Measurements from ENCODE around the gene ZNF552.
"Not testable (repeated sequence)": the region's sequence is repeated elsewhere in the genome, so short reads cannot be mapped to it uniquely, and the experiment has no call there.

ZNF552 gene

GRCh38 chr19:57803265-57803593, 11.5 kb downstream of the ZNF552 start:
- H3K27ac ChIP-seq (replicated peaks): no peak overlapping the region
- no peak for DNase-seq (ENCODE audit: low read depth in 1 of 2, low spot score in 1 of 2)
- no peaks in the 10 kb centered on the region for H3K27me3 ChIP-seq (ENCODE audit: insufficient read depth, poor library complexity, severe bottlenecking)
- TF ChIP-seq POLR2AphosphoS5 (IDR thresholded peaks at IDR 0.05; ENCODE audit: low read depth) (no peak), CTCF (IDR thresholded peaks at IDR 0.05; ENCODE audit: insufficient read depth, low read length) (no peak), REST (IDR thresholded peaks at IDR 0.05; ENCODE audit: insufficient replicate concordance, low read depth) (no peak), SPI1 (IDR thresholded peaks at IDR 0.05; ENCODE audit: borderline replicate concordance, low read depth) (no peak), GABPA (IDR thresholded peaks at IDR 0.05; ENCODE audit: low read depth) (no peak)
- no peak overlapping the region for H3K4me3 ChIP-seq (replicated peaks; ENCODE audit: insufficient read depth, low read length)

- no peaks in the 10 kb centered on the region for H3K27me3 ChIP-seq (ENCODE audit: insufficient read depth, poor library complexity, severe bottlenecking)
- H3K27ac ChIP-seq (replicated peaks): no peak overlapping the region
- no peak overlapping the region for H3K4me3 ChIP-seq (replicated peaks; ENCODE audit: insufficient read depth, low read length)
- no peak for DNase-seq (ENCODE audit: low read depth in 1 of 2, low spot score in 1 of 2)
- TF ChIP-seq CTCF (IDR thresholded peaks at IDR 0.05; ENCODE audit: insufficient read depth, low read length) (no peak), GABPA (IDR thresholded peaks at IDR 0.05; ENCODE audit: low read depth) (no peak), REST (IDR thresholded peaks at IDR 0.05; ENCODE audit: insufficient replicate concordance, low read depth) (no peak), SPI1 (IDR thresholded peaks at IDR 0.05; ENCODE audit: borderline replicate concordance, low read depth) (no peak), POLR2AphosphoS5 (IDR thresholded peaks at IDR 0.05; ENCODE audit: low read depth) (no peak)
These were observed 12.4 kb downstream of the ZNF552 start for GRCh38 chr19:57802269-57802668.

GRCh38 chr19:57800696-57801095, 14.0 kb downstream of the ZNF552 start:
- no peak overlapping the region for H3K27ac ChIP-seq (replicated peaks)
- TF ChIP-seq CTCF (IDR thresholded peaks at IDR 0.05; ENCODE audit: insufficient read depth, low read length) (no peak), REST (IDR thresholded peaks at IDR 0.05; ENCODE audit: insufficient replicate concordance, low read depth) (no peak), SPI1 (IDR thresholded peaks at IDR 0.05; ENCODE audit: borderline replicate concordance, low read depth) (no peak), POLR2AphosphoS5 (IDR thresholded peaks at IDR 0.05; ENCODE audit: low read depth) (no peak), GABPA (IDR thresholded peaks at IDR 0.05; ENCODE audit: low read depth) (no peak)
- no peak for DNase-seq (ENCODE audit: low read depth in 1 of 2, low spot score in 1 of 2)
- no peaks in the 10 kb centered on the region for H3K27me3 ChIP-seq (ENCODE audit: insufficient read depth, poor library complexity, severe bottlenecking)
- H3K4me3 ChIP-seq (replicated peaks; ENCODE audit: insufficient read depth, low read length): no peak overlapping the region

- DNase-seq (ENCODE audit: low read depth in 1 of 2, low spot score in 1 of 2): not testable (repeated sequence)
These were observed 18.1 kb downstream of the ZNF552 start for GRCh38 chr19:57796580-57796979.

More at GRCh38 chr19:57796580-57796979, 18.1 kb downstream of the ZNF552 start:
- H3K27me3 ChIP-seq (ENCODE audit: insufficient read depth, poor library complexity, severe bottlenecking); H3K4me3 ChIP-seq (replicated peaks; ENCODE audit: insufficient read depth, low read length); H3K27ac ChIP-seq (replicated peaks): not testable (repeated sequence)

All from HL-60 (cell line).